ENCODE results near the gene ADO.

The ADO gene

GRCh38 chr10:62847433-62847832 is 42.9 kb downstream of the ADO start:
- no peak overlapping the region for H3K4me3 ChIP-seq (ENCODE audit: low read depth, low read length)
- no peak overlapping the region for H3K27ac ChIP-seq (ENCODE audit: low read depth, low read length)
- no peaks in the 10 kb centered on the region for H3K4me1 ChIP-seq (ENCODE audit: control insufficient read depth, insufficient read depth, low read length)

GRCh38 chr10:62850646-62851045 is 46.1 kb downstream of the ADO start:
- Histone ChIP-seq H3K36me3 (ENCODE audit: control insufficient read depth, insufficient read depth, low read length) (no peaks in the 10 kb centered on the region), H3K27ac (ENCODE audit: low read depth, low read length) (no peak overlapping the region), H3K9ac (ENCODE audit: low read depth, low read length) (no peak overlapping the region), H3K4me3 (ENCODE audit: low read depth, low read length) (no peak overlapping the region), H3K9me3 (ENCODE audit: control insufficient read depth, insufficient read depth, low read length) (no peaks in the 10 kb centered on the region), H3K27me3 (ENCODE audit: control insufficient read depth, insufficient read depth, low read length) (no peaks in the 10 kb centered on the region), H3K4me1 (ENCODE audit: control insufficient read depth, insufficient read depth, low read length) (no peaks in the 10 kb centered on the region)

More at GRCh38 chr10:62847433-62847832, 42.9 kb downstream of the ADO start:
- no peaks in the 10 kb centered on the region for H3K27me3 ChIP-seq (ENCODE audit: control insufficient read depth, insufficient read depth, low read length)
- H3K9ac ChIP-seq (ENCODE audit: low read depth, low read length): no peak overlapping the region
- H3K9me3 ChIP-seq (ENCODE audit: control insufficient read depth, insufficient read depth, low read length): no peaks in the 10 kb centered on the region
- no peaks in the 10 kb centered on the region for H3K36me3 ChIP-seq (ENCODE audit: control insufficient read depth, insufficient read depth, low read length)

- H3K4me3 ChIP-seq (ENCODE audit: low read depth, low read length): no peak overlapping the region
- H3K9ac ChIP-seq (ENCODE audit: low read depth, low read length): no peak overlapping the region
- H3K27ac ChIP-seq (ENCODE audit: low read depth, low read length): no peak overlapping the region
- H3K4me1 ChIP-seq (ENCODE audit: control insufficient read depth, insufficient read depth, low read length): no peaks in the 10 kb centered on the region
- H3K36me3 ChIP-seq (ENCODE audit: control insufficient read depth, insufficient read depth, low read length): no peaks in the 10 kb centered on the region
- H3K27me3 ChIP-seq (ENCODE audit: control insufficient read depth, insufficient read depth, low read length): no peaks in the 10 kb centered on the region
- no peaks in the 10 kb centered on the region for H3K9me3 ChIP-seq (ENCODE audit: control insufficient read depth, insufficient read depth, low read length)
Measured at GRCh38 chr10:62851442-62851841, 46.9 kb downstream of the ADO start.

- Histone ChIP-seq H3K27ac (ENCODE audit: low read depth, low read length) (no peak overlapping the region), H3K4me1 (ENCODE audit: control insufficient read depth, insufficient read depth, low read length) (no peaks in the 10 kb centered on the region), H3K9me3 (ENCODE audit: control insufficient read depth, insufficient read depth, low read length) (no peaks in the 10 kb centered on the region), H3K4me3 (ENCODE audit: low read depth, low read length) (no peak overlapping the region), H3K36me3 (ENCODE audit: control insufficient read depth, insufficient read depth, low read length) (no peaks in the 10 kb centered on the region), H3K9ac (ENCODE audit: low read depth, low read length) (no peak overlapping the region), H3K27me3 (ENCODE audit: control insufficient read depth, insufficient read depth, low read length) (no peaks in the 10 kb centered on the region)
Measured at GRCh38 chr10:62852961-62853702, 48.6 kb downstream of the ADO start.

GRCh38 chr10:62853710-62854109 is 49.2 kb downstream of the ADO start:
- no peaks in the 10 kb centered on the region for H3K9me3 ChIP-seq (ENCODE audit: control insufficient read depth, insufficient read depth, low read length)
- no peak overlapping the region for H3K9ac ChIP-seq (ENCODE audit: low read depth, low read length)
- no peak overlapping the region for H3K27ac ChIP-seq (ENCODE audit: low read depth, low read length)
- H3K4me1 ChIP-seq (ENCODE audit: control insufficient read depth, insufficient read depth, low read length): no peaks in the 10 kb centered on the region
- H3K36me3 ChIP-seq (ENCODE audit: control insufficient read depth, insufficient read depth, low read length): no peaks in the 10 kb centered on the region
- no peak overlapping the region for H3K4me3 ChIP-seq (ENCODE audit: low read depth, low read length)
- no peaks in the 10 kb centered on the region for H3K27me3 ChIP-seq (ENCODE audit: control insufficient read depth, insufficient read depth, low read length)

- Histone ChIP-seq H3K9ac (ENCODE audit: low read depth, low read length) (no peak overlapping the region), H3K9me3 (ENCODE audit: control insufficient read depth, insufficient read depth, low read length) (no peaks in the 10 kb centered on the region), H3K4me3 (ENCODE audit: low read depth, low read length) (no peak overlapping the region), H3K27ac (ENCODE audit: low read depth, low read length) (no peak overlapping the region), H3K27me3 (ENCODE audit: control insufficient read depth, insufficient read depth, low read length) (no peaks in the 10 kb centered on the region), H3K4me1 (ENCODE audit: control insufficient read depth, insufficient read depth, low read length) (0 out of 2 replicates have a peak, but pooled peaks cover 4% of the 10 kb centered on the region), H3K36me3 (ENCODE audit: control insufficient read depth, insufficient read depth, low read length) (no peaks in the 10 kb centered on the region)
Measured at GRCh38 chr10:62856021-62856420, 51.5 kb downstream of the ADO start.

Measured in HUES48 (cell line).